GM20000 (cell line): ENCODE data around the gene STAG3.
A peak's percentile ranks its signal among the peaks of the same experiment; 100 is the strongest.
"Not testable (repeated sequence)": the region's sequence is repeated elsewhere in the genome, so short reads cannot be mapped to it uniquely, and the experiment has no call there.

ENCODE experiments used
- DNase-seq: peaks from one replicate; pipeline ENCODE4 v3.0.0; 2012; ENCODE audit warnings: low spot score
- CTCF ChIP-seq: IDR thresholded peaks from 2 replicates; pipeline ENCODE4 v1.5.1; 2012; ENCODE audit warnings: mild to moderate bottlenecking, control low read depth; ENCODE audit errors: extremely low read depth, missing control alignments

Gene STAG3

DNA sequence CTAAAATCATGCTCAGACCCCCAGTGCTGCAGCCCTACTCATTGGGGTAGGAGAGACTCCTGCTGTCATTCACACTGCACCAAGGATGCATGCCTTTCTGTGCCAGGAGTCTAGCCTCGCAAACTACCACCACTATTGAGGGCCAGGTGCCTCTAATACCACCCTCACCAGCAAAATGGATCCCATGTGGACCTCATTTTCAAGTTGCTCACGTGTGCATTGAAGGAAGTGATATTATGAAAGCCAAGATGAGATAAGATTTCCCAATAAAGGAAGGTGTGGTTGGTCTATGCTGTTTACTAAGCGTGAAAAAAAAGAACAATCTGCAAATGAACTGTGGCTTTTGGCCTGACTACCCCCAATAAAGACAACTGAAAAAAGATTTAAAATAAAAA lies 36.2 kb upstream of the STAG3 start:
- DNase-seq, result no peak
- no peak for TF ChIP-seq CTCF

DNA sequence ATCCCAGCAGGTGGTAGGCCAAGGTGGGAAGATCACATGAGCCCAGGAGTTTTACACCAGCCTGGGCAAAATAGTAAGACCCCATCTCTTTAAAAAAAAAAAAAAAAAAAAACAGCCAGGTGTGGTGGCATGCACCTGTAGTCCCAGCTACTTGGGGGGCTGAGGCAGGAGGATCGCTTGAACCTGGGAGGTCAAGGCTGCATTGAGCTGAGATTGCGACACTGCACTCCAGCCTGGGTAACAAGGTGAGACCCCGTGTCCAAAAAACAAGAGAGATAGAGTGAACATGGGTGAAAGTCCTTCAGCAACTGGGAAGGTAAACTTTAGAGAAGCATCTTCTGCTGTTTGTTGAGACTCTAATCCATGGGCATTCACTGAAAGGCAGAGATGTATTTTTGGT lies 35.3 kb upstream of the STAG3 start:
- TF ChIP-seq CTCF, result no peak
- no peak for DNase-seq

DNA sequence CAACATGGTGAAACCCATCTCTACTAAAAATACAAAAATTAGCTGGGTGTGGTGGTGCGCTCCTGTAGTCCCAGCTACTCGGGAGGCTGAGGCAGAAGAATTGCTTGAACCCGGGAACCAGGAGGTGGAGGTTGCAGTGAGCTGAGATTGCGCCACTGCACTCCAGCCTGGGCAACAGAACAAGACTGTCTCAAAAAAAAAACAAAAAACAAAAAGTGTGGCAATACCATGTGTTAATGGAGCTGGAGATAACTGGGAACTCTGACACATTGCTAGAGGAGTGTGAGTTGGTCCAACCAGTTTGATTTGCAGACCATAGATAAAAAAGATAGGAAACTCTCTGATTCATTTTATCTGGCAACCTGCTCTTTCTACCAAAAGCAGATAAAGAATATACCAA lies 31.4 kb upstream of the STAG3 start:
- not testable (repeated sequence) for DNase-seq

DNA sequence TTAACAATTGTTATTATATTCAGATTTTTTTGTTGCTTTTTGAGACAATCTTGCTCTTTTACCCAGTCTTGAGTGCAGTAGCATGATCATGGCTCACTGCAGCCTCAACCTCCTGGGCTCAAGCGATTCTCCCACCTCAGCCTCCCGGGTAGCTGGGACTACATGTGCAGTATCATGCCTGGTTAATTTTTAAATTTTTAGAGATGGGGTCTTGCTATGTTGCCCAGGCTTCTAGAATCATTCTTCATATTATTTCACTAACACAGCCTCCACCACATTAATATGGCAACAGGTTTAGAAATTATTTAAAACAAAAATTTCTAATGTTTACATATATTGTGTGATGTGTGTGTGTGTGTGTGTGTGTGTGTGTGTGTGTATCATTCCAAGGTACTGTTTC lies 30.4 kb upstream of the STAG3 start:
- TF ChIP-seq CTCF, result no peak
- DNase-seq, result no peak

GRCh38 chr7:100148225-100148558 lies 29.5 kb upstream of the STAG3 start:
- no peak for DNase-seq
- TF ChIP-seq CTCF, result no peak

DNA sequence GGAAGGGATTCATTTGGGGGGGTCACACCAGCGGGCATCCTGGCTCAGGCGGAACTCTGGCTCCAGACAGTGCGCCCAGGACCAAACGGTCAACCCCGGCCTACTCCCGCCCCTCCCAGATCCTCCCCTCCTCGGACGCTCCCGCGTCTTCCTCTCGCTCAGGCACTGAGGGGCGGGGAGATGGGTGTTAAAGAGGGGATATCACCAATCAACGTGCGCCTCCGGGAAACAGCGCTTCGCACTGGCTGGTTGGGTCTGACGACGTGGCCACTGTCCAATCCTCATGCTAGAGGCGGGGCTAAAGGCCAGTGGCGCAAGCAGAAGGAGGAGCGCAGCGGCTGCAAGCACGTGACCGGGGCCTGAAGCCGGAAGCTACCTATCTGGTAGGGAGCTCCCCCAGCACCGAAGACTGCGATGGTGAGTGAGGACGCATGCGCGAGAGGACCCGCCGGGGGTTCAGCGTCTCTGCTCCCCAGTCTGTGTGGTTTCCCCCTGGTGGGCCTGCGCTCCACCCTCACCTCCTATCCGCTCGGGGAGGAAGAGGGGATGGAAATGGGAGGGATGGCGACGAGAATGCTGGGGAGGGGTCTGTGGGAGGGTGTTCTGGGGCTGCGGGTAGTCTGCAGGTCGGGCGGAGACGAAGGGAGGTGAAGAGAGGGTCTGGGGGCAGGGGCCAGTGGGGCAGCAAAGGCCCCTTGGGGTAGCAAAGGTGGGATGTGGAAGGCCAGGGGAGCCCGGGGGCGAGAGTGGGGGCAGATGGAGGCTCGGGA lies 29.0 kb upstream of the STAG3 start, which contains the start of gene LAMTOR4:
Gene LAMTOR4, plus strand, starts transcription at position 360 of the 770 bp plus-strand sequence. Its CDS starts 55 bp downstream, at position 415.
- TF ChIP-seq CTCF, result no peak
- peak; percentile 96 for DNase-seq

DNA sequence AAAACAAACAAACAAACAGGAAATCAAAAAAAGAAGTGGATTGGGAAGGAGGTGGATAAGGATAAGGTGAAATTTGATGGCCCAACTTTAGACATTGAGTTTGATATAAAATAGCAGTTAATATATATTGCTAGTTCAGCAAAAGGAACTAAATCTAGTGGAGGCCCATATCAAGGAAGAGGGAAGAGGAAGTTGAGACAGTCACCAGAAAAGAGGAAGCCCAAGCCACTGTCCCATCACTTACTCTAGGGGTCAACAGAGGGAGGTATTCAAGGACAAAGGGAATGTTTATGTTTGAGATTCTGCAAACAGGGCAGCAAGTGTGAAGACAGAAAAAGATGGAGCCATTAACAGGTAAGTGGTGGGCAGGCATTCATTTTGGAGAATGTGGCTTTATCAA lies 25.3 kb upstream of the STAG3 start:
- DNase-seq, result peak; percentile 7
- no peak for TF ChIP-seq CTCF
